HG03175 (cell line): ENCODE measurements around the gene CCS.
A peak's percentile ranks its signal among the peaks of the same experiment; 100 is the strongest.
"Not testable (repeated sequence)": the region's sequence is repeated elsewhere in the genome, so short reads cannot be mapped to it uniquely, and the experiment has no call there.

Experiments used
- ATAC-seq: cut with Tn5 transposase; IDR thresholded peaks from one replicate; pipeline ENCODE4 v1.9.1; 2021; ENCODE audit warnings: mild to moderate bottlenecking, moderate library complexity; ENCODE audit not compliant: unreplicated experiment

Gene CCS

GRCh38 chr11:66592457-66593302 lies at the start of gene CCS, which contains the start of gene CCDC87:
TSS of gene CCS (plus strand) at chr11:66593185. CDS start at chr11:66593262, 77 bp downstream.
TSS of gene CCDC87 (minus strand) at chr11:66593063. CDS start at chr11:66593015, 48 bp downstream.
- peak; percentile 94 for ATAC-seq

GRCh38 chr11:66543263-66544107 lies 49.5 kb upstream of the CCS start:
- no peak for ATAC-seq

- ATAC-seq, result not testable (repeated sequence)
Measured at GRCh38 chr11:66544952-66545351, 48.0 kb upstream of the CCS start.

GRCh38 chr11:66545701-66546367 lies 47.2 kb upstream of the CCS start, which contains the start of gene ZDHHC24:
TSS of gene ZDHHC24 (minus strand) at chr11:66546048. CDS start at chr11:66546003, 45 bp downstream.
- peak; percentile 77 for ATAC-seq

GRCh38 chr11:66546368-66546965 lies 46.5 kb upstream of the CCS start, which contains the start of gene ACTN3:
TSS of gene ACTN3 (plus strand) at chr11:66546903. CDS start at chr11:66546938, 35 bp downstream.
- ATAC-seq, result no peak

GRCh38 chr11:66546966-66547661 lies 45.9 kb upstream of the CCS start:
- ATAC-seq, result no peak

- no peak for ATAC-seq
Measured at GRCh38 chr11:66547662-66548009, 45.3 kb upstream of the CCS start.

- no peak for ATAC-seq
Measured at GRCh38 chr11:66548041-66548440, 44.9 kb upstream of the CCS start.

- ATAC-seq, result no peak
Measured at GRCh38 chr11:66548774-66549630, 44.0 kb upstream of the CCS start.

GRCh38 chr11:66549696-66550095 lies 43.3 kb upstream of the CCS start:
- ATAC-seq, result no peak

- no peak for ATAC-seq
Measured at GRCh38 chr11:66550887-66551286, 42.1 kb upstream of the CCS start.

GRCh38 chr11:66554602-66555001 lies 38.4 kb upstream of the CCS start:
- ATAC-seq, result no peak

GRCh38 chr11:66555416-66555815 lies 37.6 kb upstream of the CCS start:
- ATAC-seq, result no peak

- no peak for ATAC-seq
Measured at GRCh38 chr11:66556086-66556485, 36.9 kb upstream of the CCS start.

- ATAC-seq, result no peak
Measured at GRCh38 chr11:66557733-66558326, 35.2 kb upstream of the CCS start.

GRCh38 chr11:66559142-66559865 lies 33.7 kb upstream of the CCS start:
- no peak for ATAC-seq

- no peak for ATAC-seq
Measured at GRCh38 chr11:66559866-66560676, 32.9 kb upstream of the CCS start.
